Measurements from ENCODE around the gene CALML6. TPM values are rescaled to one million over a fixed set of nuclear protein-coding genes. Genes with fewer than 3 reads are reported as not detected.

Gene CALML6
- total and polyA plus RNA-seq, 5 donors = 0.18 to 0.36 (median 0.24) TPM; not detected in 2

- no peak overlapping the region for H3K4me3 ChIP-seq (ENCODE audit: low read length)
- H3K9me3 ChIP-seq (ENCODE audit: control insufficient read depth, low read length) = no peaks in the 10 kb centered on the region
- H3K4me1 ChIP-seq (ENCODE audit: control insufficient read depth, insufficient read depth, low read length) = no peaks in the 10 kb centered on the region
- WGBS = 76% methylated on average over 29 of the region's 29 CpGs
- no peaks in the 10 kb centered on the region for H3K27me3 ChIP-seq (ENCODE audit: control insufficient read depth, insufficient read depth)
- intact Hi-C loops (cut with DNase I) = loop anchor here in 1 of 4 donors (5.0 kb wide), 1 partner anchor 89 kb away; no protein-coding TSS in a partner anchor
- DNase-seq (peak in 2 of 3 donors; percentile 38 to 40), ATAC-seq (no peak)
- no peak overlapping the region for H3K27ac ChIP-seq (ENCODE audit: low read length)
Measured at GRCh38 chr1:1958071-1958541, 43.0 kb downstream of the CALML6 start.

GRCh38 chr1:1959459-1959839 is 44.4 kb downstream of the CALML6 start:
- H3K4me3 ChIP-seq (ENCODE audit: low read length) = no peak overlapping the region
- intact Hi-C loops (cut with DNase I) = loop anchor here in 1 of 4 donors (5.0 kb wide), 1 partner anchor 88 kb away; no protein-coding TSS in a partner anchor
- no peaks in the 10 kb centered on the region for H3K9me3 ChIP-seq (ENCODE audit: control insufficient read depth, low read length)
- H3K27me3 ChIP-seq (ENCODE audit: control insufficient read depth, insufficient read depth) = no peaks in the 10 kb centered on the region
- no peak overlapping the region for H3K27ac ChIP-seq (ENCODE audit: low read length)
- 70% methylated on average over 12 of the region's 12 CpGs for WGBS
- no peak for ATAC-seq
- no peaks in the 10 kb centered on the region for H3K4me1 ChIP-seq (ENCODE audit: control insufficient read depth, insufficient read depth, low read length)
- DNase-seq = no peak

- Histone ChIP-seq H3K4me1 (ENCODE audit: control insufficient read depth, insufficient read depth, low read length) (no peaks in the 10 kb centered on the region), H3K27me3 (ENCODE audit: control insufficient read depth, insufficient read depth) (no peaks in the 10 kb centered on the region), H3K27ac (ENCODE audit: low read length) (no peak overlapping the region), H3K4me3 (ENCODE audit: low read length) (no peak overlapping the region), H3K9me3 (ENCODE audit: control insufficient read depth, low read length) (no peaks in the 10 kb centered on the region)
- ATAC-seq = peak; percentile 84
- DNase-seq = peak; percentile 84 to 95 (median 93)
- intact Hi-C loops (cut with DNase I) = loop anchor here in 3 of 4 donors (5.0 kb wide), 2 partner anchors 82 to 87 kb away; no protein-coding TSS in a partner anchor
- WGBS = 5% methylated on average over 23 of the region's 23 CpGs
Measured at GRCh38 chr1:1959840-1960479, 44.9 kb downstream of the CALML6 start.

GRCh38 chr1:1960480-1961196 is 45.6 kb downstream of the CALML6 start:
- H3K4me3 ChIP-seq (ENCODE audit: low read length) = no peak overlapping the region
- no peaks in the 10 kb centered on the region for H3K4me1 ChIP-seq (ENCODE audit: control insufficient read depth, insufficient read depth, low read length)
- intact Hi-C loops (cut with DNase I) = loop anchor here in 2 of 4 donors (5.0 kb wide), 2 partner anchors 82 to 87 kb away; no protein-coding TSS in a partner anchor
- no peak overlapping the region for H3K27ac ChIP-seq (ENCODE audit: low read length)
- ATAC-seq (no peak), DNase-seq (peak in 1 of 3 donors; percentile 41)
- no peaks in the 10 kb centered on the region for H3K27me3 ChIP-seq (ENCODE audit: control insufficient read depth, insufficient read depth)
- WGBS = 41% methylated on average over 17 of the region's 17 CpGs
- H3K9me3 ChIP-seq (ENCODE audit: control insufficient read depth, low read length) = no peaks in the 10 kb centered on the region

- intact Hi-C loops (cut with DNase I) = loop anchor here in 2 of 4 donors (5.0 kb wide), 2 partner anchors 80 to 85 kb away; no protein-coding TSS in a partner anchor
- H3K4me3 ChIP-seq (ENCODE audit: low read length) = no peak overlapping the region
- H3K27me3 ChIP-seq (ENCODE audit: control insufficient read depth, insufficient read depth) = no peaks in the 10 kb centered on the region
- H3K27ac ChIP-seq (ENCODE audit: low read length) = no peak overlapping the region
- DNase-seq = no peak
- WGBS = 73% methylated on average over 2 of the region's 2 CpGs
- H3K4me1 ChIP-seq (ENCODE audit: control insufficient read depth, insufficient read depth, low read length) = no peaks in the 10 kb centered on the region
- no peak for ATAC-seq
- no peaks in the 10 kb centered on the region for H3K9me3 ChIP-seq (ENCODE audit: control insufficient read depth, low read length)
Measured at GRCh38 chr1:1962752-1963151, 47.7 kb downstream of the CALML6 start.

GRCh38 chr1:1963570-1963969 is 48.5 kb downstream of the CALML6 start:
- H3K27me3 ChIP-seq (ENCODE audit: control insufficient read depth, insufficient read depth) = no peaks in the 10 kb centered on the region
- H3K9me3 ChIP-seq (ENCODE audit: control insufficient read depth, low read length) = no peaks in the 10 kb centered on the region
- H3K4me3 ChIP-seq (ENCODE audit: low read length) = no peak overlapping the region
- 84% methylated on average over 17 of the region's 17 CpGs for WGBS
- no peak for DNase-seq
- no peak overlapping the region for H3K27ac ChIP-seq (ENCODE audit: low read length)
- ATAC-seq = no peak
- no peaks in the 10 kb centered on the region for H3K4me1 ChIP-seq (ENCODE audit: control insufficient read depth, insufficient read depth, low read length)
- intact Hi-C loops (cut with DNase I) = loop anchor here in 2 of 4 donors (5.0 kb wide), 2 partner anchors 79 to 84 kb away; no protein-coding TSS in a partner anchor

- no peak for ATAC-seq
- Histone ChIP-seq H3K9me3 (ENCODE audit: control insufficient read depth, low read length) (no peaks in the 10 kb centered on the region), H3K27me3 (ENCODE audit: control insufficient read depth, insufficient read depth) (no peaks in the 10 kb centered on the region), H3K4me3 (ENCODE audit: low read length) (no peak overlapping the region), H3K27ac (ENCODE audit: low read length) (no peak overlapping the region), H3K4me1 (ENCODE audit: control insufficient read depth, insufficient read depth, low read length) (no peaks in the 10 kb centered on the region)
- intact Hi-C loops (cut with DNase I) = loop anchor here in 2 of 4 donors (5.0 kb wide), 2 partner anchors 77 to 82 kb away; no protein-coding TSS in a partner anchor
- WGBS = 78% methylated on average over 25 of the region's 25 CpGs
- no peak for DNase-seq
Measured at GRCh38 chr1:1964811-1965210, 49.8 kb downstream of the CALML6 start.

- Histone ChIP-seq H3K9me3 (ENCODE audit: control insufficient read depth, low read length) (no peaks in the 10 kb centered on the region), H3K4me1 (ENCODE audit: control insufficient read depth, insufficient read depth, low read length) (no peaks in the 10 kb centered on the region), H3K27me3 (ENCODE audit: control insufficient read depth, insufficient read depth) (no peaks in the 10 kb centered on the region), H3K4me3 (ENCODE audit: low read length) (no peak overlapping the region), H3K27ac (ENCODE audit: low read length) (no peak overlapping the region)
- ATAC-seq (no peak), DNase-seq (peak in 1 of 3 donors; percentile 31)
- WGBS = 72% methylated on average over 10 of the region's 10 CpGs
- intact Hi-C loops (cut with DNase I) = no loop called here
Measured at GRCh38 chr1:1965546-1965945, 50.5 kb downstream of the CALML6 start.

GRCh38 chr1:1966071-1966740 is 51.1 kb downstream of the CALML6 start:
- DNase-seq = peak in 1 of 3 donors; percentile 36
- Histone ChIP-seq H3K27me3 (ENCODE audit: control insufficient read depth, insufficient read depth) (no peaks in the 10 kb centered on the region), H3K9me3 (ENCODE audit: control insufficient read depth, low read length) (no peaks in the 10 kb centered on the region), H3K4me1 (ENCODE audit: control insufficient read depth, insufficient read depth, low read length) (no peaks in the 10 kb centered on the region), H3K27ac (ENCODE audit: low read length) (no peak overlapping the region), H3K4me3 (ENCODE audit: low read length) (no peak overlapping the region)
- intact Hi-C loops (cut with DNase I) = no loop called here
- 53% methylated on average over 38 of the region's 38 CpGs for WGBS
- ATAC-seq = no peak
